ENCODE results near the gene PDE6B. TPM values are rescaled to one million over a fixed set of nuclear protein-coding genes. Genes with fewer than 3 reads are reported as not detected.
"Not testable (repeated sequence)": the region's sequence is repeated elsewhere in the genome, so short reads cannot be mapped to it uniquely, and the experiment has no call there.

The PDE6B gene
- total RNA-seq, 1 donor from 2014 or later: 4.1 TPM

DNA sequence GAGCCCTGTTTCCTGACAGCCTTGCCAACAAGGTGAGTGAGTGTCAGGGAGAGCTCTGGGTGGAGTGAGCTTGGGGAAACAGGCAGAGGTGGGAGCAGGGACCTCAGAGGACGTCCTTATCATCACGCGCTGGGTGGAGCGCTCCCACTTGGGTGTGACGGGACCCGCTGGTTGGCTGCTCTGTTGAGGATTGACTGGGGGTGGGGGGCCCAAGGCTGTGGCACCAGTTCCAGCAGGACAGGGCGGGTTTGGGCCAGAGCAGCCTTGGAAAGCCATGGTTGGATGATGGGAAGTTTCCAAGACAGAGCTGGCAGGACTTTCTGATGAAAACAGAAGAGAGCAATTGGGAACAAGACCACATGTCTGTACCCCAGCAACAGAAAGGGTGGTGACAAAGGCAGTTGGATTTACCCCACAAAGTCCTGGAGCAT is 77.3 kb downstream of the PDE6B start:
- Mint-ChIP-seq H3K27me3 (ENCODE audit: low read depth) (no peaks in the 10 kb centered on the region), H3K27ac (ENCODE audit: unreplicated experiment) (no peak overlapping the region), H3K36me3 (ENCODE audit: low read depth) (no peaks in the 10 kb centered on the region), H3K4me3 (peak overlapping the region; percentile 47), H3K9me3 (no peaks in the 10 kb centered on the region), H3K4me1 (no peaks in the 10 kb centered on the region)
- no peak for DNase-seq (ENCODE audit: low read depth, low spot score)
- TF ChIP-seq, protein P1, sequence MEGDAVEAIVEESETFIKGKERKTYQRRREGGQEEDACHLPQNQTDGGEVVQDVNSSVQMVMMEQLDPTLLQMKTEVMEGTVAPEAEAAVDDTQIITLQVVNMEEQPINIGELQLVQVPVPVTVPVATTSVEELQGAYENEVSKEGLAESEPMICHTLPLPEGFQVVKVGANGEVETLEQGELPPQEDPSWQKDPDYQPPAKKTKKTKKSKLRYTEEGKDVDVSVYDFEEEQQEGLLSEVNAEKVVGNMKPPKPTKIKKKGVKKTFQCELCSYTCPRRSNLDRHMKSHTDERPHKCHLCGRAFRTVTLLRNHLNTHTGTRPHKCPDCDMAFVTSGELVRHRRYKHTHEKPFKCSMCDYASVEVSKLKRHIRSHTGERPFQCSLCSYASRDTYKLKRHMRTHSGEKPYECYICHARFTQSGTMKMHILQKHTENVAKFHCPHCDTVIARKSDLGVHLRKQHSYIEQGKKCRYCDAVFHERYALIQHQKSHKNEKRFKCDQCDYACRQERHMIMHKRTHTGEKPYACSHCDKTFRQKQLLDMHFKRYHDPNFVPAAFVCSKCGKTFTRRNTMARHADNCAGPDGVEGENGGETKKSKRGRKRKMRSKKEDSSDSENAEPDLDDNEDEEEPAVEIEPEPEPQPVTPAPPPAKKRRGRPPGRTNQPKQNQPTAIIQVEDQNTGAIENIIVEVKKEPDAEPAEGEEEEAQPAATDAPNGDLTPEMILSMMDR (conservative IDR thresholded peaks at IDR 0.05): no peak

DNA sequence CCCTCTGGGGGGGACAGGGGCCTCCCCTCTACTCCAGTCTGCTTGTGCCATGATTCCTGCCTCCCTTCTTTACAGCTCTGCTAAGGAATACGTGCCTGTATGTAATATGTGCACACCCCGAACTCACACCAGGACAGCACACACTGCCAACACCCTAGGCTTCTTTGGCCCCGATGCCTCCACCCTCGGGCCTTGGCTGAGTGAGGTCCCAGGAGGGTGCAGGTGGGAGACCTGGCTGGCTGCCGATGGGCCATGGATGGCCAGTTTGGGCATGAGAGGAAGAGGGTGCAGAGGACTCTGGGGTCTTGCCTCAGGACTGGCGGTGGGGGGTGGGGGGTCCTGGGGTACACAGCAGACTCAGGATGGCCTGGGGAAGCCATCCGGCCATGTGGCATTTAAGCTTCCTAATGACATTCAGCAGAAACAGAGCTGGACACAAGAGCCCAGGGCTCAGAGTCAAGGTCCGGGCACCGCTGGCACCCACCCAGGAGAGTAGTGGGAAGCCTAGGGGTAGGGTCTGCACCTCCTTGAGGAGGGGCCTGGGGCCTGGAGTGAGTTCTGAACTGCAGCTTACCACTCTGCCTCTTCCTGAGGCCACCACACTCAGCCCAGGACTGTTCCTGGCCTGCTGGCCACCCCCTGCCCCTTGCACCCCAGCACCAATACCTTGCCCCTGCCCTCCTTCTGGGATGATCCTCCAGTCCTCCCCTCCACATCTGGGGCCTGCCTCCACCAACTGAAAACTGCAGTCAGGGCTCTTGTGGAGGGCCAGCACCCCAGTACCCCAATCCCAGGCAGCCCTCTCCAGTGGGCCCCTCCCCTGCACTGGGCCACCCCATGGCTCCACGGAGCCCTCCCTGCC is 78.2 kb downstream of the PDE6B start:
- H3K27me3 Mint-ChIP-seq (ENCODE audit: low read depth): no peaks in the 10 kb centered on the region
- TF ChIP-seq, protein P1 (conservative IDR thresholded peaks at IDR 0.05): no peak
- H3K27ac Mint-ChIP-seq (ENCODE audit: unreplicated experiment): no peak overlapping the region
- no peak for DNase-seq (ENCODE audit: low read depth, low spot score)
- H3K9me3 Mint-ChIP-seq: no peaks in the 10 kb centered on the region
- H3K4me3 Mint-ChIP-seq: no peak overlapping the region
- peaks cover under 1% of the 10 kb centered on the region for H3K36me3 Mint-ChIP-seq (ENCODE audit: low read depth)
- peaks cover 1% of the 10 kb centered on the region for H3K4me1 Mint-ChIP-seq

DNA sequence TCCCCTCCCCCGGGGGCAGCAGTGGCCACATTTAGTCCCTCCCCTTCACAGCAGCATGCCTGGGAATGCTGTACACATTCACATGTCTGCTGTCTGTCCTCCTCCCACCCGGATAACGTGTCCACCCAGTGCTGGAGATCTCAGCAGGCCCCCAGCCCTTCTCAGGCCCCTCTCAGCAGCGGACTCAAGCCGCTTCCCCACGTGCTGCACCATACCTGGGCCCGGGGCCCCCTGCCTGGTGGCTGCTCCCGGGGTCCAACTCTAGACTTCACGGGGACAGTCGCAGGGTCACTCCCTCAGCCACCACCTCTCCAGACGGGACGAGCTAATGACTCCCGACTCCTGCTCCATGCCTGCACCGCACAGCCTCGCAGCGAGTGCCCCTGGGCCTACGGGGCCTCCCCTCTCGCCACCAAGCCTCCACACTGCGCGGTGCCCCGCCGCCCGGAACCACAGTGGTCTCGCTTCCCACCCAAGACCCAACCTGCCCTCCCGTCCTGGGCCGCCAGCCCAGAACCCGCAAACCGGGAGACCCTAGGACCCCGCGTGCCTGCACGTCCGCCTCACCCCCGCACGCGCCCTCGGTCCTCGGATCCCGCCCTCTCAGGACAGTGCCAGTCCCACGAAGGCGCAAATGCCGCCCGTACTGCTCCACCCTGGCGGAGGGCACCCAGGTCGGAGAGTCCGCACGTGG is 79.0 kb downstream of the PDE6B start:
- TF ChIP-seq, protein P1 (conservative IDR thresholded peaks at IDR 0.05): no peak
- no peak for DNase-seq (ENCODE audit: low read depth, low spot score)
- H3K4me1 Mint-ChIP-seq: peaks cover 9% of the 10 kb centered on the region
- no peak overlapping the region for H3K27ac Mint-ChIP-seq (ENCODE audit: unreplicated experiment)
- no peaks in the 10 kb centered on the region for H3K27me3 Mint-ChIP-seq (ENCODE audit: low read depth)
- no peak overlapping the region for H3K4me3 Mint-ChIP-seq
- no peaks in the 10 kb centered on the region for H3K9me3 Mint-ChIP-seq
- H3K36me3 Mint-ChIP-seq (ENCODE audit: low read depth): peaks cover 6% of the 10 kb centered on the region

DNA sequence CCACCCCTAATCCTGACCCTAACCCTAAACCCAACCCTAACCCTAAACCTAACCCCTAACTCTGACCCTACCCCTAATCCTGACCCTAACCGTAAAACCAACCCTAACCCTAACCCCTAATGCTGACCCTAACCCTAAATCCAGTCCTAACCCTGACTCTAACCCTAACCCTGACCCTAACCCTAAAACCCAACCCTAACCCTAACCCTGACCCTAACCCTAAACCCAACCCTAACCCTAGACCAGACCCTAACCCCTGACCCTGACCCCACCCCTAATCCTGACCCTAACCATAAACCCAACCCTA is 79.6 kb downstream of the PDE6B start:
- DNase-seq (ENCODE audit: low read depth, low spot score): no peak
- Mint-ChIP-seq H3K27ac (ENCODE audit: unreplicated experiment) (no peak overlapping the region), H3K9me3 (peaks cover 2% of the 10 kb centered on the region), H3K27me3 (ENCODE audit: low read depth) (no peaks in the 10 kb centered on the region), H3K36me3 (ENCODE audit: low read depth) (peaks cover 12% of the 10 kb centered on the region), H3K4me3 (peak overlapping the region; percentile 86), H3K4me1 (peaks cover 15% of the 10 kb centered on the region)
- TF ChIP-seq, protein P1 (conservative IDR thresholded peaks at IDR 0.05): no peak

DNA sequence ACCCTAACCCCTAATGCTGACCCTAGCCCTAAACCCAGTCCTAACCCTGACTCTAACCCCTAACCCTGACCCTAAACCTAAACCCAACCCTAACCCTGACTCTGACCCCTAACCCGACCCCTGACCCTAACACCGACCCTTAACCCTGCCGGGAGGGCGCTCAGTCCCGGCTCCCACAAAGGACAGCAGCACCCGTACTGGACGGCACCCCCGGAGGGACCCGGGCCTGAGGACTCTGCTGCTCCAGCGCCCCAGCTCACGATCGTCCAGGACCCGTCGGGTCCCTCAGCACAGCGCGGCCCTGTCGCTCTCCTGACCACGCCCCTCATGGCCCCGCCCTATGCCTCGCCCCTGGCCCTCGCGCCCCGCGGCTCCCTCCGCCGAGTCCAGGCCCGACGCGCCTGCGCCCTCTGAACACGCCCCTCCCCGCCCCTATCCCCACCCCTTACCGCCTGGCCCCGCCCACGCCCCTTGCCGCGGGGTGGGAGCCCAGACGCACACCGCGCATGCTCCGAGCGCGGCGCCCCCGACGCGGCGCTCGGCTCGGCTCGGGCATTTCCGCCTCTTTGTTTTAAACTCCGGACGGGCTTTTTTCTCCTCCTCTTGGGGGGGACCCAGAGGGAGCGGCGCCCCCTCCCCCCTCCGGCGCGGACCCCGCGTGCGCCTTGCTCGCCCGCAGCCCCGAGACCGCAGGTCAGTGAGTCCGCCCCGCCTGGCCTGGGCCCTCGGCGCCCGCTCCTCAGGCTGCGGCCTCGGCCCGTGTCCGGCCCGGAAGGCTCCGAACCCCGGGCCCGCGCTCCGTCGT is 80.1 kb downstream of the PDE6B start, which contains the start of gene PCGF3:
Gene PCGF3, plus strand, starts transcription at position 555 of the 805 bp plus-strand sequence. CDS start 27,849 bp downstream, outside the sequence.
- peak; percentile 99 for DNase-seq (ENCODE audit: low read depth, low spot score)
- peak within 1 kb of the TSS; percentile 86 for H3K4me3 Mint-ChIP-seq
- TF ChIP-seq, protein P1 (conservative IDR thresholded peaks at IDR 0.05): no peak
- peaks cover 2% of the 10 kb centered on the region for H3K9me3 Mint-ChIP-seq
- H3K27me3 Mint-ChIP-seq (ENCODE audit: low read depth): no peaks in the 10 kb centered on the region
- peaks cover 17% of the 10 kb centered on the region for H3K36me3 Mint-ChIP-seq (ENCODE audit: low read depth)
- peaks cover 20% of the 10 kb centered on the region for H3K4me1 Mint-ChIP-seq
- H3K27ac Mint-ChIP-seq (ENCODE audit: unreplicated experiment): no peak within 1 kb of the TSS

DNA sequence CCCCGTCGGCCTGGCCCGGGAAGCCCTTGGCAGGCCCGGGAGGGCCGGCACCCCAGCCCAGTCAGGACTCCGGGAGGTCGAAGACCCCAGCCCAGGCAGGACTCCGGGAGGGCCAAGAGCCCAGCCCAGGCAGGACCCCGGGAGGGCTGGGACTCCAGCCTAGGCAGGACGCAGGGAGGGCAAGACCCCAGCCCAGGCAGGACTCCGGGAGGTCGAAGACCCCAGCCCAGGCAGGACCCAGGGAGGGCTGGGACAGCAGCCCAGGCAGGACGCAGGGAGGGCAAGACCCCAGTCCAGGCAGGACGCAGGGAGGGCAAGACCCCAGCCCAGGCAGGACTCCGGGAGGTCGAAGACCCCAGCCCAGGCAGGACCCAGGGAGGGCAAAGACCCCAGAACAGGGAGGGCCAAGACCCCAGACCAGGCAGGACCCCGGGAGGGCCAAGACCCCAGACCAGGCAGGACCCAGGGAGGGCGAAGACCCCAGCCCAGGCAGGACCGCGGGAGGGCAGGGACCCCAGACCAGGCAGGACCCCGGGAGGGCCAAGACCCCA is 80.8 kb downstream of the PDE6B start:
- Mint-ChIP-seq H3K36me3 (ENCODE audit: low read depth) (peaks cover 22% of the 10 kb centered on the region), H3K4me1 (peaks cover 26% of the 10 kb centered on the region)
- H3K4me3 Mint-ChIP-seq; H3K9me3 Mint-ChIP-seq; H3K27me3 Mint-ChIP-seq (ENCODE audit: low read depth); H3K27ac Mint-ChIP-seq (ENCODE audit: unreplicated experiment); DNase-seq (ENCODE audit: low read depth, low spot score): not testable (repeated sequence)
